ENCODE measurements around the gene NHSL2.

Gene NHSL2

DNA sequence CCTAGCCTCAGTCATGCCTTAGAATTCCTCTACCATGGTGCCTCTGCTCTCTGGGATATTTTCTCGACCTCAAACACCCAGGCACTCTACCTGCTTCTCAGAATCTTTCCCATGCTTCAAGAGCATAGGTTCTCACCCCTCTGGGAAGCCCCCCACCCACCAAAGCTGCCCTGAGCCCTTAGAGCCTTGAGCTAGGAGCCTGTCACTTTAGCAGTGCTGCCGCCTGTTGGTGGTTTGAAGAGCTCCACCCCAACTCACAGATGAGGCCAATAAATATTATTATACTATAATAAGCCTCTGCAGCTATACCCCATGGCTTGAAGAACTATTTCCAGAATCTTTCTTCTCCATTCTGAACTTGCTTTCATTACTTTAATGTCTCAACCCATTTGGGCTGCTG lies 111.3 kb downstream of the NHSL2 start:
- no peak for DNase-seq

DNA sequence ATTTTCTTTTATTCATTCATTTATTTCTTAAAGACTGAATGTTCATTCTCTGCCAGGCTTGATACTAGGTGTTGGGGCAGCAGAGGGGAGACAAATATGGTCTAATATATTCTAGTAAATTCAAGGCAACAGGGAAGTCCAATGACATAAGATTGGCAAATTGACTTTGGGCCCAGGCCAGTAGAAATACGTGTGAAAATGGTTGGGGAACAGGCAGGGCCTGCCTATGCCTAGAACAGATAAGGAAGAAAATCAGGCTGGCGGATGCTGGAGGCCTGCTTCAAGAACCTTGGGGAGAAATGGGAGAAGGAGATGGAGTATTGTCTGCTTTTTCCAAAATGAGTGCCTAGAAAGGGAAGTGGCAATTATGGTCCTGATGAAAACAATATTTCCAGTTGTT lies 112.4 kb downstream of the NHSL2 start:
- no peak for DNase-seq

DNA sequence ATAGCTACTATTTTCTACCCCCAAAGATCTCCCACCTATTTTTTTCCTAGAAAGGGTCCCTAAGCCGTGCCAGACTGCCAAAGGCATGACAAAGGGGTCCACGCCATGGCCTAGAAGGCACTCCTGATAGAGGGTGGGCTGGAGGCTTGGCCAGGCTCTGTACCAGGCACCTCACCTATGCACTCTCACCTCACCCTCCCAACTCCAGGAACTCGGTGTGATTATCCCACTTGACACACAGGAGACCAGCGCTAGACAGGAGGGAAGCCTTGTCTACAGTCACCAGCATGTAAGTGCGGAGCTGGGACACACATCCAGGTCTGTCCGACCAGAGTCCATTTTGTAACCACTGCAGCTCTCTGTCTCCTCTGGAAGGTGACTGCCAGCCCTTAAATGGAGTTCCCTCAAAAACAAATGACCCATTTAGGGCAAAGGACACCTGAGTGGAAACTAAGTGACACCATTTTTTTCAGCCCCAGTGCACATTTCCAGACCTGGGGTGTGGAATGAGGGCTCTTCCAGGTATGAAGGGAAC lies 114.7 kb downstream of the NHSL2 start:
- DNase-seq = no peak

GRCh38 chrX:72026341-72027023 lies 115.8 kb downstream of the NHSL2 start:
- DNase-seq = no peak

- DNase-seq = no peak
Measured at GRCh38 chrX:72027024-72027913, 116.6 kb downstream of the NHSL2 start.

GRCh38 chrX:72027914-72028307 lies 117.3 kb downstream of the NHSL2 start:
- no peak for DNase-seq

- DNase-seq = no peak
Measured at GRCh38 chrX:72028701-72029470, 118.2 kb downstream of the NHSL2 start.

DNA sequence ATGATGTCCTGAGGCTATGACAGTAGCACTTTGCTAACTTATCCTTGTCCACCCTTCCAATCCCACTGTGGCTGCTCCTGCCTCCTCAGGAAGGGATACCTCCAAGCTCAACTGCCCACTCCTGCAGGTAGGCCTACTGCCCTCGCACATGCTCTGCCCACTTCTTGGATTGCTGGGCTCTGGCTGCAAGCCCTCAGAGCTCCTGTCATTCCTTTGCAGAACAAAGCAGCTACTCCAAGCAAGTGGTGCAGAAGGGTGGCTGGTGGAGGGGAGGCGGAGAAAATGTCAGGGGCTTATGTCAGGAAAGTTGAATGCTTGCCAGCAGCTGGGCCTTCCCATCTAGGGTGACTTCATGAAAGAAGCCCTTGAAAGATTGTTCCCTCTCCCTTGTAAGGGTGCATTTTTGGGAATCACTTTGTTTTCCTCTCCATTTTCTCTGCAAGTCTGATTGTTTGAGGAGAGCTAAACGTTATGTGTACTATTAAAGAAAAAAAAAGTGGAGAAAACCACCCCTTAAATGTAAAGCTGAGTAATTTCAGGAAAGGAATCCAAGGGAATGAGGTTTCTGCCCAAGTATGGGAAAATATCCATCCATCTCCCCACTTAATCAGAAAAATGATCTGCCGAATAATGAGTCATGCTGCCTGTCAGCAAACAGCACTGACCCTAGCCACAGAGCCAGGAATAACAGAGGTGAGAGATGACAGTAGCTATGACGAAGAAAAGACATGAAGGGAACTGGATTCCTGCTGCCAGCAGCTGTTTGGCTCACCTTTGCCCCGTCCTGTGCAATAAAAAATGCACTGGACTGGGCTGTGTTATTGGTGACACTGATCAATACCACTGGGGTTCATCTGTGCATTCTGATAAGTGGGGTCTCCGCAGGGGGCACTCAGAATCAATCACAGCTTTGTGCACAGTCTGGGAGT lies 119.1 kb downstream of the NHSL2 start:
- no peak for DNase-seq

DNA sequence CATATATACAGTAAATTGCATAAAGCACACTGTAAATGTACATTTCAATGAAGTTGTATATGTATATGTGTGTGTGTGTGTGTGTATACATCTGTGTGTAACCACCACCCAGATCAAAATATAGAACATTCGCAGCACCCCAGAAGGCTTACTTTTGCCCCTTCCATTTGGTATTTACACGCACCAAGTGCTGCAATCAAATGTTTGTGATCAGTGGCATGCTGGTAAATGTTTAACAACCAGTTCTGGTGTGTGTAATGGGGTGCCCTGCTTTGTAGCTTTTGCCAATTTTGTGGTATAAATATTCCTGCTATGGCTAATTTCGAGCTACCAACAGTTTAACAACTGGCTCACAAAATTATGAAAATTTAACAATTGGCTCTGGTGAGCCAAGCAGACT lies 119.8 kb downstream of the NHSL2 start:
- DNase-seq = no peak

GRCh38 chrX:72031118-72031517 lies 120.5 kb downstream of the NHSL2 start:
- no peak for DNase-seq

DNA sequence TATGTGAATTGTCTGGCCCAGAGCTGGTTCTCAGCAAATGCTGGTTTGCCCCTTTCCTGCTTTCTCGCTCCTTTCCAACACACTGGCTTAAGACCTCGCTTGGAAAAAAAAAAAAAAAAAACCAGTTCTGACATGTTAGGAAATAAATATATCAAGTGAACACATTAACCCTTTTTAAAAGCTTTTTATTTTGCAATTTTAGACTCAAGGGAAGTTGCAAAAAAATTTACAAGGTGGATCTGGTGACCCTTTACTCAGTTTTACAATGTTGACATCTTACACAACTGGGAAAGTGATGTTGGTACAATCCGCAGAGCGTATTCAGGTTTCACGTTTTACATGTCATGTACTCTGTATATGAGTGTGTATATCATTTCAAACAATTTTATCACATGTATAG lies 121.0 kb downstream of the NHSL2 start:
- DNase-seq = no peak

DNA sequence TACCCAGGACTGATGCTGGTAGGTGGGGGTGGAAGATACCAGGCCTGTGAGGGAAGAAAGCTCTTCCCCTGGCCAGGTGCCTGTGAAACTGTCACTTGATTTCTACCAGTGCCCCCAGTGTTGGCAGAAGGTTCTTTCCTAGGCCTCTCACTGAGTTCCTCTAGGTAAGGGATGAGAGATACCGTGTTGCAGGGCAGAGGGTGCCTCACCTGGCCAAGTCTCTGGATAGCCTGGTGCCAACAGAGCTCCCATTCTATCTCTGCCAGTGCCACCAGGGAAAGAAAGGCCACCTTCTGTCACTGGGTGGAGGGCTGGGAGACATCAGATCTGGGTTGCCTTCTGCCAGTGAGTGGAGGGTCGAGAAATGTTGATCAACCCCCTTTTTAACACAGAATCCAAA lies 127.0 kb downstream of the NHSL2 start:
- no peak for DNase-seq

DNA sequence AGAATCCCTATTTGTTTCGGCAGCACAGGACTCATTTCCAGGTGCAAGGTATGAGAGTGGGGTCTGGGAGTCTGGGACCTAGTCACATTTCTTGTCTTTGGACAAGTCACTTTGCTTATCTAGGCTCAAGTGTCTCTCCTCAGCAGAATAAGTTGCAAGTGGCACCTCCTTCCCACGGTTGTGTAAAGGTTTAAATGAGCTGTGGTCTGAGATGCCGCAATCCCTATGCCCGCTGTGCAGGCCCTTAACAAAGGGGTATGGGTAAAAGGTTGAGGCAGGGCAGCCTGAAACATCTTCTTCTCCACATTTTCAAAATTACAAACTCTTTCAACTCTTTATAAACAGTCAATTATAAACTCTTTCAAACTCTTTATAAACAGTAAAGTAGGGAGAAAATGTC lies 127.4 kb downstream of the NHSL2 start:
- no peak for DNase-seq

GRCh38 chrX:72038868-72039267 lies 128.2 kb downstream of the NHSL2 start:
- no peak for DNase-seq

GRCh38 chrX:72040506-72040905 lies 129.9 kb downstream of the NHSL2 start:
- no peak for DNase-seq

DNA sequence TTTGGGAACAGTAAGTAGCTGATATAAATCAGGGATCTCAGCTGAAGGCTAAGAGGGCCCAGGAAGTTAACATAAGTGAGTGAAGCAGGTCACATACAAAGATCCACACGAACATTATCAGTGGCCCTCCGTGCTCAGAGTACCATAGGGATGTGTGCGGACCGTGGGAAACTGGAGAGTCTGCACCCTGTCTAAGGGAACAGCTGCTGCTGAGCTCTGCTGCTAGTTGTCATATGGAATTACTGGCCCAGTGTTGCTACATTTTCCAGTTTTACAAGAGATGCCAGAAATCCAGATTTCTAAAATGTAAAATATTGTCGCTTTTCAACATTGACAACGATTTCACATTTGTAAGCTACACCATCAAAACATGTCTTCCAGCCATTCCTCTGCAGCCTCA lies 130.5 kb downstream of the NHSL2 start:
- no peak for DNase-seq

- DNase-seq = no peak
Measured at GRCh38 chrX:72041871-72042851, 131.5 kb downstream of the NHSL2 start.

- DNase-seq = no peak
Measured at GRCh38 chrX:72042852-72043248, 132.2 kb downstream of the NHSL2 start.

DNA sequence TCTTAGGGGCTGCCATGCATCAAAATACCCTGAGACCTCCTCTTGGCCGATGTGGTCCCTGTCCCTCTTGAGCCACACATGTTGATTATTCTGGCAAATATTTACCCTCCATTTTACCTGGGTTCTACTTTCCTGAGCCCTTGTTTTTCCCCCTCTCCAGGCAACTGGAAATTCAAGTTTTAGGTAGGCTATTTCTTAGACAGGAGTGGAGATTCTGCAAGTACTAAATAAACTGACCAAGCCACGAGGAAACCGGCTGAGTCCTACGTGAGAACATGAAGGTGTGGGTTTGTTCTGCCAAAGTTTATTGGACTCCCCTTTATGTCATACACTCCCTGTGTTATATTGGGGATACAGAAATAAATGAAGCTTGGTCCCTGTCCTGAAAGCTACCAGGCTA lies 133.0 kb downstream of the NHSL2 start:
- DNase-seq = no peak

GRCh38 chrX:72045141-72045540 lies 134.5 kb downstream of the NHSL2 start:
- no peak for DNase-seq
